K562 (cell line): ENCODE data around the gene ABHD14A. TPM values are rescaled to one million over a fixed set of nuclear protein-coding genes. Genes with fewer than 3 reads are reported as not detected.

Experiments
- ATAC-seq: fragments of 200-7000 bp; cut with Tn5 transposase; 3 replicates; pipeline ENCODE4 v1.9.1; 2020; ENCODE audit warnings: moderate library complexity
- BruUV-seq: library from RNA; stranded (reverse); fragments of 400-500 nt; replicated peaks from 2 replicates; lab custom pipeline; 2021; lab: Mats Ljungman, UMichigan
- CTCF ChIA-PET: fragments of 300-600 bp; formaldehyde crosslinking; extraction: SDS; loops from one replicate; lab custom pipeline; 2021; ENCODE audit warnings: low intra/inter-chr PET ratio; lab: Yijun Ruan, JAX
- POLR2A ChIA-PET: fragments of 300-600, 350-650 bp; sonication (Branson Sonifier 250); formaldehyde crosslinking; extraction: SDS; loops from one replicate; lab custom pipeline; 2021; ENCODE audit warnings: antibody characterized with exemption, inconsistent platforms; lab: Yijun Ruan, JAX
- DNase-seq, 4 experiments: peaks; one replicate each; pipeline versions ENCODE4 v3.0.0 to v3.0.0-alpha.2; 2011 to 2018; ENCODE audit warnings: low spot score in 3 of 4, mixed read lengths in 3 of 4; ENCODE audit errors: extremely low read depth in 1 of 4
- FAIRE-seq: peaks from 2 replicates; lab custom pipeline; 2011; peaks lifted over from hg19 to GRCh38; lab: Jason Lieb, UNC
- H2AFZ ChIP-seq: 2 replicates; pipeline ENCODE4 v1.6.0; 2011; ENCODE audit warnings: low read depth, low read length, control low read depth, inconsistent platforms
- H3K27ac ChIP-seq: fragments of 200-600 bp; 3 replicates; pipeline ENCODE4 v1.8.0; 2011; ENCODE audit warnings: low read depth, mild to moderate bottlenecking, control low read depth, inconsistent platforms, low read length, moderate library complexity, mixed read lengths; ENCODE audit errors: extremely low read depth
- H3K27me3 ChIP-seq, 2 experiments: fragments of 300-600 bp in 1 of 2; 2 replicates in 1 of 2; 3 replicates in 1 of 2; pipeline versions ENCODE4 v1.6.0 to v1.8.0; 2011; ENCODE audit warnings: inconsistent platforms in 2 of 2, low read length in 2 of 2, mild to moderate bottlenecking in 1 of 2, mixed read lengths in 1 of 2, moderate library complexity in 1 of 2; ENCODE audit not compliant: control insufficient read depth in 2 of 2, insufficient read depth in 2 of 2
- H3K36me3 ChIP-seq: fragments of 300-600 bp; 3 replicates; pipeline ENCODE4 v1.8.0; 2011; ENCODE audit warnings: mild to moderate bottlenecking, low read length, inconsistent platforms; ENCODE audit not compliant: control insufficient read depth, insufficient read depth
- H3K4me1 ChIP-seq, 2 experiments: fragments of 200-600 bp in 1 of 2; replicated peaks in 1 of 2; 2 replicates in 1 of 2; 3 replicates in 1 of 2; pipeline versions ENCODE4 v1.5.1 to v1.8.0; 2011; ENCODE audit warnings: inconsistent platforms in 2 of 2, low read length in 2 of 2, mild to moderate bottlenecking in 1 of 2, mixed read lengths in 1 of 2, moderate library complexity in 1 of 2; ENCODE audit not compliant: control insufficient read depth in 2 of 2, insufficient read depth in 2 of 2
- H3K4me2 ChIP-seq: 2 replicates; pipeline ENCODE4 v1.6.1; 2011; ENCODE audit warnings: low read length, control low read depth, inconsistent platforms, mixed read lengths; ENCODE audit not compliant: insufficient read depth
- H3K4me3 ChIP-seq: fragments of 200-600 bp; sonication (generic), shearing (Covaris generic); 2 replicates; pipeline ENCODE4 v1.5.1; 2016; ENCODE audit warnings: control low read depth, inconsistent platforms
- H3K79me2 ChIP-seq: fragments of 200-600 bp; 3 replicates; pipeline ENCODE4 v1.8.0; 2011; ENCODE audit warnings: low read length, inconsistent platforms; ENCODE audit not compliant: control insufficient read depth, insufficient read depth
- H3K9ac ChIP-seq, 2 experiments: 2 replicates each; pipeline versions ENCODE4 v1.6.0 to v1.6.1; 2011; ENCODE audit warnings: low read depth in 2 of 2, low read length in 2 of 2, control low read depth in 1 of 2, inconsistent platforms in 1 of 2, mild to moderate bottlenecking in 1 of 2, mixed read lengths in 1 of 2; ENCODE audit not compliant: insufficient read depth in 1 of 2
- H3K9me1 ChIP-seq: one replicate; pipeline ENCODE4 v1.6.0; 2011; ENCODE audit warnings: inconsistent platforms, mild to moderate bottlenecking, low read length, moderate library complexity; ENCODE audit not compliant: control insufficient read depth, insufficient read depth
- H3K9me3 ChIP-seq: replicated peaks from 2 replicates; pipeline ENCODE4 v1.5.1; 2011; ENCODE audit warnings: low read depth, low read length, inconsistent platforms; ENCODE audit not compliant: control insufficient read depth, insufficient read depth
- H4K20me1 ChIP-seq: replicated peaks from 2 replicates; pipeline ENCODE4 v1.6.1; 2011; ENCODE audit warnings: low read length, inconsistent platforms, mixed read lengths; ENCODE audit not compliant: control insufficient read depth, insufficient read depth
- DNMT1 ChIP-seq: fragments of 450-650 bp; IDR thresholded peaks from 2 replicates; pipeline ENCODE4 v1.6.1; 2016; ENCODE audit warnings: antibody characterized with exemption, mild to moderate bottlenecking
- ELF1 ChIP-seq: fragments of 200-800 bp; sonication (Bioruptor generic); IDR thresholded peaks from 2 replicates; pipeline ENCODE4 v1.6.1; 2016; ENCODE audit warnings: missing genetic modification characterization, missing compliant biosample characterization
- MIER1 ChIP-seq: fragments of 450-650 bp; IDR thresholded peaks from 2 replicates; pipeline ENCODE4 v1.6.1; 2016; ENCODE audit warnings: antibody characterized with exemption, mild to moderate bottlenecking, low read depth
- MTA1 ChIP-seq: fragments of 450-650 bp; IDR thresholded peaks from 2 replicates; pipeline ENCODE4 v1.6.1; 2017; ENCODE audit warnings: borderline replicate concordance
- MTA3 ChIP-seq: fragments of 450-650 bp; formaldehyde crosslinking; IDR thresholded peaks from 2 replicates; pipeline ENCODE4 v1.6.1; 2017; ENCODE audit warnings: mild to moderate bottlenecking, borderline replicate concordance
- NCOA4 ChIP-seq: fragments of 450-650 bp; IDR thresholded peaks from 2 replicates; pipeline ENCODE4 v1.6.1; 2018; ENCODE audit warnings: mild to moderate bottlenecking; ENCODE audit not compliant: partially characterized antibody
- ZBTB7A ChIP-seq: IDR thresholded peaks from 2 replicates; pipeline ENCODE4 v1.6.1; 2011; ENCODE audit warnings: low read depth, mild to moderate bottlenecking, low read length, moderate library complexity, borderline replicate concordance; ENCODE audit not compliant: control insufficient read depth
- ZNF347 ChIP-seq: fragments of 450-650 bp; formaldehyde crosslinking; IDR thresholded peaks from 2 replicates; pipeline ENCODE4 v1.4.0; 2020; ENCODE audit warnings: low read depth, mild to moderate bottlenecking, moderate library complexity
- WGBS: fragments of 100-300 bp; shearing (Covaris generic); methylation state at CpG from one replicate; pipeline ENCODE4 v1.1.6; 2016; ENCODE audit warnings: low coverage, mixed read lengths; ENCODE audit not compliant: insufficient coverage; ENCODE audit errors: missing lambda C conversion rate; 5-methylcytosine and 5-hydroxymethylcytosine counted together
- in situ Hi-C: fragments of 300-500 bp; cut with MboI; formaldehyde crosslinking; loops from 4 replicates; pipeline ENCODE4 v1.15.0; 2018; ENCODE audit warnings: inconsistent platforms, mixed read lengths
- intact Hi-C: fragments of 100-400 bp; cut with micrococcal nuclease; formaldehyde crosslinking; loops from 2 replicates; pipeline ENCODE4 v1.14.2; 2022
- polyA plus RNA-seq, 8 experiments: library from polyadenylated mRNA; depleted of rRNA in 4 of 8; stranded (reverse) in 5 of 8; unstranded in 3 of 8; fragments of >200 nt; fragmentation: Nextera tagmentation in 2 of 8; fragmentation: Illumina TruSeq in 1 of 8; extraction: Ambion mirVana in 2 of 8; extraction: Trizol in 1 of 8; gene quantifications; 2 replicates each; pipeline versions ENCODE4 v1.2.1 to v1.2.3, GENCODE V29; 2011 to 2014; ENCODE audit warnings: inconsistent platforms in 1 of 8, missing spikeins in 1 of 8
- total RNA-seq, 7 experiments: library from RNA; depleted of rRNA in 6 of 7; stranded (reverse); fragments of >200 nt in 6 of 7; fragmentation: Illumina TruSeq in 2 of 7; extraction: Trizol in 2 of 7; gene quantifications; 2 replicates each; pipeline versions ENCODE4 v1.2.1 to v1.2.3, GENCODE V29; 2011 to 2021; ENCODE audit warnings: low replicate concordance in 1 of 7

ABHD14A gene
- total and polyA plus RNA-seq, 9 of the 15 experiments (the other 6 are each of a cell fraction or from before 2014, with no cell fraction given), result 0.90 to 10.5 (median 8.3) TPM

- peaks cover 3% of the 10 kb centered on the region for H3K9me1 ChIP-seq
- DNase-seq (no peak), FAIRE-seq (no peak), ATAC-seq (no peak)
- ChIA-PET POLR2A (no interaction called here), CTCF (no interaction called here)
- no peaks in the 10 kb centered on the region for H3K9me3 ChIP-seq
- peaks cover 0 to 17% of the 10 kb centered on the region in 2 experiments; a peak in 2 of 5 replicates for H3K27me3 ChIP-seq
- intact Hi-C loops, result no loop called here
- H3K4me3 ChIP-seq, result no peak overlapping the region
- peaks cover under 1 to 50% of the 10 kb centered on the region in 2 experiments; a peak in 4 of 5 replicates for H3K4me1 ChIP-seq
- no peak overlapping the region for H3K27ac ChIP-seq
- peaks cover 4% of the 10 kb centered on the region; the same call in 2 of the 3 replicates for H3K79me2 ChIP-seq
- no TSS peak for BruUV-seq
- in situ Hi-C loops, result no loop called here
- 43% methylated on average over 2 of the region's 2 CpGs for WGBS
- H2AFZ ChIP-seq, result no peak overlapping the region
- TF ChIP-seq MIER1, result no peak
- TF ChIP-seq ELF1 (tag), result no peak
- no peak for TF ChIP-seq NCOA4
- H4K20me1 ChIP-seq, result 0 out of 2 replicates have a peak, but pooled peaks cover 10% of the 10 kb centered on the region
- H3K9ac ChIP-seq, result peak overlapping the region in 1 of 2 experiments; percentile 13; a peak in 1 of 4 replicates
- H3K36me3 ChIP-seq, result peaks cover 26% of the 10 kb centered on the region; the same call in 1 of the 3 replicates
- no peak overlapping the region for H3K4me2 ChIP-seq
These were observed 8.8 kb upstream of the ABHD14A start for GRCh38 chr3:51966016-51966415.

DNA sequence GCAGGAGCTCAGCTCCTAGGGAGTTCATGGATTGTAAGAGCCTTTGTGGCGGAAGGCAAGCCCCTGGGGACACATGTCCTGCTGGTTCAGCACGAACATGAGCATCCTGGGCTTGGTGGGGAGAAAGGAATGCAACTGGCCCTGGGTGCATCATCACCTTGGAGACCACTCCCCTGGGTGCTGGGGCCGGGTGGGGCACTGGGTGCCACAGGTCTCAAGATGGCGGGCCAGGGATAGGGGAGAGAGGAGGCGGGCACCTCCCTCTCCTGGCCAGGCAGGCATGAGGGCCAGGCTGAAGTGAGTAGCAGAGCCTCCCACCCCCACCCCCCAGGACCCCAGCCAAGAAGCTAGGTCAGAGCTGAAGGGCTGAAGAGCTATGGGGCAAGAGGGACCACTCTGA lies 8.4 kb upstream of the ABHD14A start:
- Histone ChIP-seq H3K9ac (peak overlapping the region in 1 of 2 experiments; percentile 90; a peak in 1 of 4 replicates), H3K36me3 (peaks cover 31% of the 10 kb centered on the region; the same call in 1 of the 3 replicates), H3K27ac (no peak overlapping the region), H3K4me2 (no peak overlapping the region), H3K79me2 (peaks cover 9% of the 10 kb centered on the region; the same call in 2 of the 3 replicates), H2AFZ (no peak overlapping the region), H4K20me1 (0 out of 2 replicates have a peak, but pooled peaks cover 10% of the 10 kb centered on the region), H3K27me3 (peaks cover 0 to 17% of the 10 kb centered on the region in 2 experiments; a peak in 2 of 5 replicates), H3K4me3 (no peak overlapping the region), H3K4me1 (peaks cover 2 to 53% of the 10 kb centered on the region in 2 experiments; a peak in 4 of 5 replicates), H3K9me3 (no peaks in the 10 kb centered on the region), H3K9me1 (peaks cover 3% of the 10 kb centered on the region)
- no TSS peak for BruUV-seq
- ATAC-seq (no peak), DNase-seq (no peak), FAIRE-seq (no peak)
- ChIA-PET POLR2A (interaction anchor here (0.6 kb wide), 2 partner anchors 103 to 490 kb away, joined by 3 read pairs; no protein-coding TSS in a partner anchor), CTCF (no interaction called here)
- in situ Hi-C loops (no loop called here), intact Hi-C loops (no loop called here)
- WGBS, result 79% methylated on average over 2 of the region's 5 CpGs
- no peak for TF ChIP-seq MTA1
- no peak for TF ChIP-seq MTA3
- no peak for TF ChIP-seq ZBTB7A
- TF ChIP-seq ZNF347 (CRISPR knock-in tag), result no peak
- TF ChIP-seq DNMT1, result no peak
